Neural cell (in vitro differentiated cells): ENCODE measurements around the gene ANKMY1.

Experiments
- EP300 ChIP-seq: fragments of 450-650 bp; conservative IDR thresholded peaks from 2 replicates; pipeline ENCODE4 v1.6.1; 2014; ENCODE audit warnings: antibody characterized with exemption, mild to moderate bottlenecking, moderate library complexity; ENCODE audit not compliant: poor library complexity, severe bottlenecking
- EZH2 ChIP-seq: fragments of 200-600, 300-800 bp; shearing (Covaris generic), sonication (generic); IDR thresholded peaks from 2 replicates; pipeline ENCODE4 v1.6.1; 2014; ENCODE audit warnings: antibody characterized with exemption, low read length, borderline replicate concordance, mild to moderate bottlenecking; ENCODE audit not compliant: insufficient read depth, poor library complexity, severe bottlenecking
- MXI1 ChIP-seq: fragments of 450-650 bp; conservative IDR thresholded peaks from 2 replicates; pipeline ENCODE4 v1.6.1; 2014; ENCODE audit warnings: antibody characterized with exemption, mild to moderate bottlenecking; ENCODE audit not compliant: poor library complexity, severe bottlenecking
- POLR2AphosphoS5 ChIP-seq: IDR thresholded peaks from 2 replicates; pipeline ENCODE4 v1.6.1; 2012
- RAD21 ChIP-seq: fragments of 450-650 bp; conservative IDR thresholded peaks from 2 replicates; pipeline ENCODE4 v1.6.1; 2014; ENCODE audit warnings: antibody characterized with exemption, mild to moderate bottlenecking, moderate library complexity
- SMC3 ChIP-seq: fragments of 450-650 bp; conservative IDR thresholded peaks from 2 replicates; pipeline ENCODE4 v1.6.1; 2014; ENCODE audit warnings: antibody characterized with exemption, mild to moderate bottlenecking, moderate library complexity; ENCODE audit not compliant: poor library complexity
- TAF1 ChIP-seq: IDR thresholded peaks from 2 replicates; pipeline ENCODE4 v1.6.1; 2012; ENCODE audit warnings: low read depth
- TF ChIP-seq, protein P1 (sequence below): fragments of 450-650 bp; IDR thresholded peaks from 2 replicates; pipeline ENCODE4 v1.5.1; 2014; ENCODE audit warnings: antibody characterized with exemption, mild to moderate bottlenecking, moderate library complexity; ENCODE audit not compliant: poor library complexity, severe bottlenecking
- TF ChIP-seq, protein P2 (sequence below): IDR thresholded peaks from 2 replicates; pipeline ENCODE4 v1.6.1; 2012; ENCODE audit warnings: borderline replicate concordance

DNA sequence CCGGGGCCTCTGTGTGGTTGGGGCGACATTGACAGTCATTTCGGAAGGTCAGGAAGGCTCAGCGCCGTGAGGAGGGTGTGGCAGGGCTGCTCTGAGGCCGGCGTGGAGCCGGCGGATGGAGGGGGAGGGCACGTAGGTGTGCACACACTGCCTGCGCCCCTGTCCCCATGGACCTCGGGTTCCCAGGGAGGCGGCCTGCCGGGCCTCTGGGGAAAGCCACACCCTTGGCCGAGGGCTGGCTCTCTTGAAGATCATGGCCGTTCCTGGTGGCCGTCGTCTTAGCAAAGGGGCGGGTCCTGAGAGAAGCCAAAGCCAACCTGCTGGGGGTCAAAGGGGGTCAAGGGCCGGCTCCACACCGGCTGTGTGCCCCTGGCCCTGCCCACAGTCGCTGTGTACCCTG is 110.5 kb downstream of the ANKMY1 start:
- no peak for TF ChIP-seq POLR2AphosphoS5
- no peak for TF ChIP-seq EZH2
- no peak for TF ChIP-seq EP300
- TF ChIP-seq SMC3 = no peak
- TF ChIP-seq, protein P1, sequence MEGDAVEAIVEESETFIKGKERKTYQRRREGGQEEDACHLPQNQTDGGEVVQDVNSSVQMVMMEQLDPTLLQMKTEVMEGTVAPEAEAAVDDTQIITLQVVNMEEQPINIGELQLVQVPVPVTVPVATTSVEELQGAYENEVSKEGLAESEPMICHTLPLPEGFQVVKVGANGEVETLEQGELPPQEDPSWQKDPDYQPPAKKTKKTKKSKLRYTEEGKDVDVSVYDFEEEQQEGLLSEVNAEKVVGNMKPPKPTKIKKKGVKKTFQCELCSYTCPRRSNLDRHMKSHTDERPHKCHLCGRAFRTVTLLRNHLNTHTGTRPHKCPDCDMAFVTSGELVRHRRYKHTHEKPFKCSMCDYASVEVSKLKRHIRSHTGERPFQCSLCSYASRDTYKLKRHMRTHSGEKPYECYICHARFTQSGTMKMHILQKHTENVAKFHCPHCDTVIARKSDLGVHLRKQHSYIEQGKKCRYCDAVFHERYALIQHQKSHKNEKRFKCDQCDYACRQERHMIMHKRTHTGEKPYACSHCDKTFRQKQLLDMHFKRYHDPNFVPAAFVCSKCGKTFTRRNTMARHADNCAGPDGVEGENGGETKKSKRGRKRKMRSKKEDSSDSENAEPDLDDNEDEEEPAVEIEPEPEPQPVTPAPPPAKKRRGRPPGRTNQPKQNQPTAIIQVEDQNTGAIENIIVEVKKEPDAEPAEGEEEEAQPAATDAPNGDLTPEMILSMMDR = no peak
- TF ChIP-seq, protein P2, sequence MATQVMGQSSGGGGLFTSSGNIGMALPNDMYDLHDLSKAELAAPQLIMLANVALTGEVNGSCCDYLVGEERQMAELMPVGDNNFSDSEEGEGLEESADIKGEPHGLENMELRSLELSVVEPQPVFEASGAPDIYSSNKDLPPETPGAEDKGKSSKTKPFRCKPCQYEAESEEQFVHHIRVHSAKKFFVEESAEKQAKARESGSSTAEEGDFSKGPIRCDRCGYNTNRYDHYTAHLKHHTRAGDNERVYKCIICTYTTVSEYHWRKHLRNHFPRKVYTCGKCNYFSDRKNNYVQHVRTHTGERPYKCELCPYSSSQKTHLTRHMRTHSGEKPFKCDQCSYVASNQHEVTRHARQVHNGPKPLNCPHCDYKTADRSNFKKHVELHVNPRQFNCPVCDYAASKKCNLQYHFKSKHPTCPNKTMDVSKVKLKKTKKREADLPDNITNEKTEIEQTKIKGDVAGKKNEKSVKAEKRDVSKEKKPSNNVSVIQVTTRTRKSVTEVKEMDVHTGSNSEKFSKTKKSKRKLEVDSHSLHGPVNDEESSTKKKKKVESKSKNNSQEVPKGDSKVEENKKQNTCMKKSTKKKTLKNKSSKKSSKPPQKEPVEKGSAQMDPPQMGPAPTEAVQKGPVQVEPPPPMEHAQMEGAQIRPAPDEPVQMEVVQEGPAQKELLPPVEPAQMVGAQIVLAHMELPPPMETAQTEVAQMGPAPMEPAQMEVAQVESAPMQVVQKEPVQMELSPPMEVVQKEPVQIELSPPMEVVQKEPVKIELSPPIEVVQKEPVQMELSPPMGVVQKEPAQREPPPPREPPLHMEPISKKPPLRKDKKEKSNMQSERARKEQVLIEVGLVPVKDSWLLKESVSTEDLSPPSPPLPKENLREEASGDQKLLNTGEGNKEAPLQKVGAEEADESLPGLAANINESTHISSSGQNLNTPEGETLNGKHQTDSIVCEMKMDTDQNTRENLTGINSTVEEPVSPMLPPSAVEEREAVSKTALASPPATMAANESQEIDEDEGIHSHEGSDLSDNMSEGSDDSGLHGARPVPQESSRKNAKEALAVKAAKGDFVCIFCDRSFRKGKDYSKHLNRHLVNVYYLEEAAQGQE = no peak
- no peak for TF ChIP-seq TAF1
- TF ChIP-seq RAD21 = no peak
- no peak for TF ChIP-seq MXI1
